Stimulated activated CD4-positive, alpha-beta T cell treated with anti-CD3 and anti-CD28 coated beads, Interleukin-1b, Interleukin-23, amount 100 ng/mL, for 48 hours (primary cell): ENCODE data around the gene CPNE6.
"Not testable (repeated sequence)": the region's sequence is repeated elsewhere in the genome, so short reads cannot be mapped to it uniquely, and the experiment has no call there.

Source experiments
- DNase-seq: peaks from one replicate; pipeline ENCODE4 v3.0.0-alpha.2; 2020

The CPNE6 gene

DNA sequence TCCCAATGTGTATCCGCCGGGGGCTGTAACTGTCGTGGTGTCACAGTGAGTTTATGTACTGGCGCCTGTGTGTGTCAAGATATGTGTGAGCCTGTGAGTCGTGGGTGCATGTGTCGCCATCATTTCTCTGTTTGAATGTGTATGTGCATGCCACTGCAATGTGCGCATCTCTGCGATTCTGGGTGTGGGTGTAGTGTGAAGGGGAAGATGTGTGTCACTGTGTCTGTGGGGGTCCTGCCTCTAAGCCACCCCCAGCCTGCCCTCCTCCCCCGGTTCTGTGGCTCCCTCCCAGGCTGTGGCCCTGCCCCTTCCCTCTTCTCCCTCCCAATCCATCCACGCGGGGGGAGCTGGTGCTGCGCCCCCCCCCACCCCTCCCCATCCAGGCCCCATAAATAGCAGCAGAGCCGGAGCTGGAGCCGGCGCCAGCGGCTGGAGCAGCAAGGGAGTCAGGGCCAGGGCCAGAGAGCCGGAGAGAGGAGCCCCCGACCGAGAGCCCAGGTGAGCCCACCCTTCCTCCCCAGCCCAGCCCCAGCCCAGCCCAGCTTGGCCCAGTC is at the start of gene CPNE6:
CPNE6 (plus strand) TSS at position 419 of the 554 bp plus-strand sequence. CDS start 1,375 bp downstream, outside the sequence.
- peak; percentile 75 for DNase-seq

DNA sequence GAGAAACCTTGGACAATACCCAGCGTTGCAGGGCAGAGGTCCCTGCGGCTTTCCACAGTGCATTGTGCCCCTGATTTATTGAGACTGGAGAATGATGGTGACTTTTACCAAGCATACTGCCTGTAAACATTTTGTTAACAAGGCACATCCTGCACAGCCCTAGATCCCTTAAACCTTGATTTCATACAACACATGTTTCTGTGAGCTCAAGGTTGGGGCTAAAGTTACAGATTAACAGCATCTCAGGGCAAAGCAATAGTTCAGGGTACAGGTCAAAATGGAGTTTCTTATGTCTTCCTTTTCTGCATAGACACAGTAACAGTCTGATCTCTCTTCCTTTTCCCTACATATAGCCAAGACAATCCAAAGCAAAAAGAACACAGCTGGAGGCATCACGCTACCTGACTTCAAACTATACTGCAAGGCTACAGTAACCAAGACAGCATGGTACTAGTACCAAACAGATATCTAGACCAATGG is 46.4 kb upstream of the CPNE6 start:
- not testable (repeated sequence) for DNase-seq

DNA sequence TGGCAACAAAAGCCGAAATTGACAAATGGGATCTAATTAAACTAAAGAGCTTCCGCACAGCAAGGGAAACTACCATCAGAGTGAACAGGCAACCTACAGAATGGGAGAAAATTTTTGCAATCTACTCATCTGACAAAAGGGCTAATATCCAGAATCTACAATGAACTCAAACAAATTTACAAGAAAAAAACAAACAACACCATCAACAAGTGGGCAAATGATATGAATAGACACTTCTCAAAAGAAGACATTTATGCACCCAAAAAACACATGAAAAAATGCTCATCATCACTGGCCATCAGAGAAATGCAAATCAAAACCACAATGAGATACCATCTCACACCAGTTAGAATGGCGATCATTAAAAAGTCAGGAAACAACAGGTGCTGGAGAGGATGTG is 41.7 kb upstream of the CPNE6 start:
- DNase-seq: not testable (repeated sequence)

DNA sequence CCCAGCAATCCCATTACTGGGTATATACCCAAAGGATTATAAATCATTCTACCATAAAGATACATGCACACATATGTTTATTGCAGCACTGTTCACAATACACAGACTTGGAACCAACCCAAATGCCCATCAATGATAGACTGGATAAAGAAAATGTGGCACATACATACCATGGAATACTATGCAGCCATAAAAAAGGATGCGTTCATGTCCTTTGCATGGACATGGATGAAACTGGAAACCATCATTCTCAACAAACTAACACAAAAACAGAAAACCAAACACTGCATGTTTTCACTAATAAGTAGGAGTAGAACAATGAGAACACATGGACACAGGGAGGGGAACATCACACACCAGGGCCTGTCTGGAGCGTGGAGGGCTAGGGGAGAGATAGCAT is 40.0 kb upstream of the CPNE6 start:
- DNase-seq: not testable (repeated sequence)

DNA sequence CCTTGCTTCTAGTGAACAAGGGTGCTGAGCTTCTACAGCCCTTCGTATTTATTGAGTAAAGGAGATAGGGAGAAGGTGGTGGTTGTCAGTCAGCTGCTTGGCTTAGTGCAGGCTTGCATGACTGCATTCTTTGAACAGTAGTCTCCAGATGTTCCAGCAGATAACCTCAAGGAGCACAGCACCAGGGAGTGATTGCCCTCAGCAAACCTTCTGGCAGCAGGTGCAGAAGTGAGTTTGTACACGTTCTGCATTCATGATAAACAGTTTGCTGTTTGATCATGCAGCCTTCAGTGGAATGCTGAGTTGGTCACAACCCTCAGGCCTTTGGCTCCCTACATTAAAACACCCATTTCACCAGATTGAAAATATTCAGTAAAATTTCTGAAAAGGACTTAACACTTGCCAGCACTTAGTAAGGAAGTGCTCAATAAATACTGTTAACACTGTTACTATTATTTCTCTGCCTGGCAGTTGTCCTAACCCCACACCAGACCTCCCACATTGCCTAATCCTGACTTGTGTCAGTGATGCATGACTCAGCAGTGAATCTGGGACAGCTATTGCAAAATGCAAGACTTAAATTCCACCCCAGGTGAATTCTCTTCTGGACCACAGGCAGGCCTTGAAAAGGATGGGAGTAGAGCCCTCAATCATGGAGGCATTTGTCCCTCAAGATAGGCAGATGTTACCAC is 38.5 kb upstream of the CPNE6 start:
- no peak for DNase-seq

DNA sequence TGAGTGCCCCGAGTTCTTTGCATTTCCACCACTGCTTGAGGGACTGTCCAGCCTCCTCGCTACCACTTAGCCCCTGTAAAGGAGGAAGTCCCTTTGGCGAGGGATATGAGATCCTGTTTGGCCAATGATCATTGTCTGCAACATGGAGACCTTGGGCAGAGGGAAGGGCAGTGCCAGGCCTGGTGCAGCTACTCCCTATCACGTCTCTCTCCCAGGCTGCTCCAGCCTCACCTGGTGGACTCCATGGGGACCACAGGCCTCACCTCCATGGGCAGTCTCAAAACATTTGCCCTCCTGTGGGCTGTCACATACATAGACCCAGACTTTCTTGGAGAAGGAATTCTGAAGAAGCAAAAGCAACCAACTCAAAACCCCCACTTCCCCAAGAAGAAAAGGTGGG is 35.6 kb upstream of the CPNE6 start:
- not testable (repeated sequence) for DNase-seq

DNA sequence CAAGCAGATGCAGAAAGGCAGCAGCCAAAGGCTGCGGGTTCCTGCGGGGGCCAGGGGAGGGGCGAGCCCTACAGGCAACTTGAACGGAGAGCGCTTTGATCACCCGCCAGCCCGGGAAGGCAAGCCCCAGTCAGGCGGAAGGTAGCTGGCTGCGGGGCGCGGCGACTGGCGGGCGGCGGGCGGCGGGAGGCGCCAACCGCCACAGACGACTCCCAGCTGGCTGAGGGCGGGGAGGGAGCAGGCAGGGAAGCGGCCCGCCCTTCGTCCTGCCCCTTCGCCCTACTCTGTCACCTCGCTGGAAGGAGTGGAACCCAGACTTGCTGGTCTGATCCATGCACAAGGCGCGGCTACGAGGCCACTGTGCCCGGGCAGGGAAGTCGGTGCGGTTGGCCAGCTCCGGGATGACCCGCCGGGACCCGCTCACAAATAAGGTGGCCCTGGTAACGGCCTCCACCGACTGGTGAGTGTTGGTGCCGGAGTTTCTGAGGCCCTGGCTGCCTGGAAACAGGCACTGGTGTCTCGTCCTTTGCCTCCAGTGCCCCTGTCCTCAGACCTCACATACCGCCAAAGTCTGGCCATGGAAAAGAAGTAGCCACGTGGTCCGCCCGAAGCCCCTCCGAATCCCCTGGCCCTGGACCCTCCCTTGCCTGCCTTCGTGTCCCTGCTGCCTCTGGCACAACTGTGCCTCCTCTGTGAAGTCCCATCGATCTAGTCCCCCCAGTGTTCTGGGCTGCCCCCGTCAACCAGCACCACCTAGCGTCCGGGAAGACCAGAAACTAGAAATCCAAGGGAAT is 35.0 kb upstream of the CPNE6 start:
- peak; percentile 53 for DNase-seq

DNA sequence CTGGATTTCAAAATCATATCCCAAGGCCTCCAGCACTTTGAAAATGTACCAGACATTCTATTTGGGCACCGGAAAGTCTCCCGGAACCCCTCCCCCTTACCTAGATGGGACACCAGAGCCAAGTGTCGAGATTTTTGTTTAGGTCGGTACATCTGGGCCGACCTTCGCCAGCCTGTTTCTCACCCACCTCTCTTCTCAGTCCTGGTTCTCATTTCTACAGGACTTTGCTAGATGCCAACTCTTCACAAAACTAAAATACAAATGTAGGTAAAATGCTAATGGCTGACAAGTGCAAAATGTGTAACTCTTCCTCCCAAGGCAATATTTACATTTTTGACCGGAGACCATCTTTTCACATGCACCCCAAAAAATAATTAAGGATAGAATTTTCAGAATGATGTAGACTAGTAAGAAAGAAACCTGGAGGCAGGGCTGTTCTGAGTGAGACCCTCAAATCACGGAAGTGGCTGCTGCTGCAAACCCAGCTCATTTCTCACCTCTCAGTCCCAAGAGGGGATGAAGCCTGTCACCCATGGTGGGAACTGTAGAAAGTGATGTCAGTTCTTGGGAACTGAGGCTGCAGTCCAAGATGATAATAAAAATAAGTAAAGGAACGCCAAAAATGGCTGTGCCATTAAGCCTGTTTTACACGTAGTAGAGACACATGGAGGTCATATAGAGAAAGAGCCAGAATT is 34.3 kb upstream of the CPNE6 start:
- DNase-seq: not testable (repeated sequence)

DNA sequence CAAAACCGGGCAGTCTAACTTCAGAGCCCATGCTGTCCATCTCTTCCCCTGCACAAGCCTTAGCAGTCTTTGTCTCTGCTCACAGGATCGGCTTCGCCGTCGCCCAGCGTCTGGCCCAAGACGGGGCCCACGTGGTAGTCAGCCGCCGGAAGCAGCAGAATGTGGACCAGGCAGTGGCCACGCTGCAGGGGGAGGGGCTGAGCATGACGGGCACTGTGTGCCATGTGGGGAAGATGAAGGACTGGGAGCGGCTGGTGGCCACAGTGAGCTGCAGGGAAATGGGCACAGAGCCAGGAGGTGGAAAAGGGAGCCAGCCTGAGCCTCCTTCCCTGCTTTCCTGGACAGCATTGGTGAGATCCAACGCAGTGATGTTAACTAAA is 33.7 kb upstream of the CPNE6 start:
- DNase-seq: no peak

DNA sequence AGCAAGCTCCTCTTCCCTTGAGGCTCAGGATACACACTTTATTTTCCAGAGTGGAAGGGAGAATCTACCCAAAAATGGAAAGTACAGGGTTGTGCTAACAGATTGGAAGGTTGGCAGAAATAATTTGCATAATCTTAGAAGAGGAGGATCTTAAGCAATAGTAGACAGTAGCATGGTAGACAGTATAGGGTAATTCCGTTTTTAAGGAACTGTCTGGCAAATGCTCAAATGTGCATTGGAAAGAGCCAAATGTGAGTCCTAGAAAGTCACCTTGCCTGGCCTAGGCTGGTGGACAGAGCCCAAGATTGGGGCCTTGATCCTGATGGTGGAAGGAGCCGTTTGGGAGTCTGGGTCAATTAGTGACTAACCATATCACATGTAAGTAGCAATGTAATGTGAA is 32.7 kb upstream of the CPNE6 start:
- no peak for DNase-seq

DNA sequence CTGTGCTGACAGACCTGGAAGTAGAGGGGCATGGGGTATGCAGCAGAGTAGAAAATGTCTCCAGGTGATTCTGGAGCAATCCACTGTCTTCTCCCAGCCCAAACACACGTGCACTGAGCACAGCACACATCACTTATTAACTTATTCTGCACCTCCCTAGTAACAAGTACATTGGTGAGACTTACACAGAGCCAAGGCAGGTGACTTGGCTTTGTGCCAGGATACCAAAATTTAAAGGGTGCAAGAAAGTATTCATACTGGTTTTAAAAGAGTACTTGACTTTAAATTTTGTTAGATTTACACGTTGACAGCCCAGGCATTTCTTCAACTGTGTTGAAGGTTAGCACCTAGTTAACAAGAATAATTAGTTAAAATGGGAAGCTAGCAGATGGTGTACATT is 30.7 kb upstream of the CPNE6 start:
- DNase-seq: no peak

DNA sequence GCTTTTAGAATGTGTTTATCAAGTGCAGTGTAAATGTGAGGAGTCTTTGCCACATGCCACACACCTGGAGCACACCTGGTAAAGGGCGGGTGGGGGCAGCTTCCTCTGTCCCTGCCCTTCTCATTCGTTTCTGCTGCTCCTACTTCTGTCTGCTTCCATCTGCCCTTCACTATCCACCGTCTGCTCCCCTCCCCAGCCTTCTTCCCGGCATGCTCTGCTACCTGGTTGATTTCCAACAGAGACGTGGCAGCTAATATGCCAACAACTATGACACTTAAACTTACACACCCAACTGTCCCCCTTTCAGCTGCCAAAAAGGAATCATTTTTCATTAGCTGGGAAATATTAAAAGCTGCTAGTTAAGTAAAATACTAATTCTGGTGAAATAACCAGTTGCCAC is 28.6 kb upstream of the CPNE6 start:
- no peak for DNase-seq

DNA sequence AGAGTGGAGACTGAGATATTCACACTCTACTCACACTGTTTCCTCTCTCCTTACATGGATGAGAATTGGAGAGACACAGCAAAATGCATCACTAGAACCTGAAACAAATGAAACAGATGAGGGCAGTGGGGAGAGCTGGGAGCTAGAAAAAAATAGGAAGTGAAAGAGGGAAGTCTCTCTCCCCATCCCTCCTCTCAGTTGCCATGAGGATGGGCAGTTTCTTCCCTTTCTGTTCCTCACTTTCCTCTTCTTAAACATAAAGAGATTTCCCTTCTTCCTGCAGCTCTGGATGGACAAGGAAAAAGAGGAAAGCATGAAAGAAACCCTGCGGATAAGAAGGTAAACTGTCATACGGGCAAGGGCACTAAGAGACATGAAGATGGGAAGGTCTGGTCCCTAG is 22.4 kb upstream of the CPNE6 start:
- DNase-seq: not testable (repeated sequence)

DNA sequence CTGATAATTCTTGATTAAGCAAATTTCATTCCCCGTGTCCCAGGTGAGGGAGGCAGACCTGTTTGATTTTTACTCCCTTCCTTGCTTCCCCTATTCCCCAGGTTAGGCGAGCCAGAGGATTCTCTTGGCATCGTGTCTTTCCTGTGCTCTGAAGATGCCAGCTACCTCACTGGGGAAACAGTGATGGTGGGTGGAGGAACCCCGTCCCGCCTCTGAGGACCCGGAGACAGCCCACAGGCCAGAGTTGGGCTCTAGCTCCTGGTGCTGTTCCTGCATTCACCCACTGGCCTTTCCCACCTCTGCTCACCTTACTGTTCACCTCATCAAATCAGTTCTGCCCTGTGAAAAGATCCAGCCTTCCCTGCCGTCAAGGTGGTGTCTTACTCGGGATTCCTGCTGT is 20.6 kb upstream of the CPNE6 start:
- not testable (repeated sequence) for DNase-seq

DNA sequence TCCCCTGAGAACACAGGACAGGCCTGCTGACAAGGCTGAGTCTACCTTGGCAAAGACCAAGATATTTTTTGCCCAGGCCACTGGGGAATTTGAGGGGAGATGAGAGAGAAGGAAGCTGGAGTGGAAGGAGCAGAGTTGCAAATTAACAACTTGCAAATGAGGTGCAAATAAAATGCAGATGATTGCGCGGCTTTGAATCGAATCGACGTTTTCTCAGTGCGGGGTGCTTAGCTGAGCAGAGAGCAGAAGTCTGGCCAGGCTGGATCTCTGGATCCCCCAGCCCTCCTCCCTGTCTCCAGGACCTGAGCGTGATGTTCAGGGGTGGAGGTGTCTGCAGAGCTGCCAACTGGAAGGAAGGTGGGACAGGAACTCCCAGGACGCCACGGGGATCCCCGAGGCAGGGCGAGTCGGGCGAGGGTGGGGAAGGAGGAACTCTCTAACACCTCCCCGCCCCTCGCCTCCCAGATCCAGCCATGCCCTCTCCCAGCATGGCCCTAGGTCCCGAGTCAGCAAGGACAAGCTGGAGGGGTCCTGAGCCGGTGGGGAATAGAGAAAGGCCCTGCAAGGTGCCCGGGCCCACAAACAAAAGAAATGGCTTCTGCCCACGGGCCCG is 20.1 kb upstream of the CPNE6 start:
- no peak for DNase-seq

DNA sequence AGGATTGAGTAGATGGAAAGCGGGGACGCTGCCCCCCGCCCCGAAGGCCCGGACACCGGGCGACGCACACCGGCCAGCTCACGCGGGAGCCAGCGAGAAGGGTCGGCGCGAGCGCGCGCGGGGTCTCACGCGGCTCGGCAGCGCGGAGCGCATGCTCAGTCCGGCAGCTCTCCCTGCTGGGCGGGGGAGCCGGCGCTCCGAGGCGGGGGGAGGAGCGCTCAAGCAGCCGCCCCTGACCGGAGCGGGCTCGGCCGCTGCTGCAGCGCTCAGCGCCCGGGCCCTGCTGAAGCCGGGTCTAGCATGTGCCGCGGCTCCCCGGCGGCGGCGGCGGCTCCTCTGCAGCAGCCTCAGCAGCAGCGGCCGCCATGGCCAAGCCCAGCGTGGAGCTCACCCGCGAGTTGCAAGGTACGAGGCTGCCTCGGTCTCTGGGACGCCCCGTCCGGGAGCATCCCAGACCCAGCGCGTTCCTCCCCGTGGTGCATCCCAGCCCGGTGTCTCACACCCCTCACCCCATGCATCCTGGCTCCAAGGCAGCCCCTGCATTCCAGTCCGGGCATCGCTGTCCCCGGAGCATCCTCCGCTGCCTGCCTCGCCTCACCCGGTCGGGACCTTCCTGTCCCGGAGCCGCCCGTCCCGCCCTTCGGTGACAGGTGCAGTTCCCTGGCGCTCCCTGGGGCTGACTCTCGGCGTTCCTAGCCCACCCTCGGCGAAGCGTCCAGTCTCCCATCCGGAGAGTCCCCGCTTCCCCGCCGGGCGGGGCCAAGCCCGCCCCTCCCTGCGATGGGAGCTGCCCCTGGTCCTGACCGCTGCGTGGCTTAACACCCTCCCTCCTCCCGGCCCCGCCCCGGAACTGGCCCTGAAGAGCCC is 19.3 kb upstream of the CPNE6 start, which contains the start of gene CARMIL3:
CARMIL3 (plus strand) TSS at position 221 of the 867 bp plus-strand sequence; CDS start at position 366, 145 bp downstream.
- DNase-seq: peak; percentile 40

DNA sequence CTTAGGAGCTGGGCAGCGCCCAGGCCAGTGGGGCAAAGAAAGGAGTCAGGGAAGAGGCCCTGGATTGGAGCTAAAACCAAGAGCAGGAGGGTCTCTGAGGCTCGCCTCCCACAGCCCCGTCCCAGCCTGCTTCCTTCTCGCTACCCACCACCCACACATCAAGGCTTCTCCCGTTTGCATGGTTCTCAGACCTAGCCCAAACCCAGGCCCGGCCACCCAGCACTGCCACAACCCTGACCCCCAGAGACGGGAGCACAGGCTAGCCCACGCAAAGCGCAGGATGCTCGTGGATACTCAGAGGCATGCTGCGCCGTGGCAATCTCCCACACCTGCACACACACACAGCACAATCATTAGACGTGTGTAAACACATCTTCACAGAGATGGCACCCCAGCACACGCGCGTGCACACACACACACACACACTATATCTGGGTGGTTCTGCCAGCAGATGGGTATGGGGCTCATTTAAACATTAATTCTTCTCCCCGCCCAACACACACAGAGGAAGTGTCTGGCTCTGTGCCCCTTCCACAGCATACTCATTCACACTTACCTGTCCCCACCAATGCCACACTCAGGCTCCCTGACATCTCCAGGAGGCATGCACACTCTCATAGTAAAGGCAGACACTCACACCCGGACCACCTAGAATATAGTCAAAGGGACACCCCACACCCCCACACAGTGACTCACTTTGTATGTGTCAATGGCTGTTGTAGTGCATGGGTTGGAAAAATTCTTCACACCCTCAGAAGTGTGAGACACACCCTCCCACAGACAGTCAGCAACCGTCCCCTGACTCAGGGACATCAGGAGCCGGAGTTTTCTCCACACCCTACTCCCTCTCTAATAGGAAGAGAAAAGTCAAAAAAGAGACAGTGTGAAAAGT is 18.5 kb upstream of the CPNE6 start:
- DNase-seq: peak; percentile 69

DNA sequence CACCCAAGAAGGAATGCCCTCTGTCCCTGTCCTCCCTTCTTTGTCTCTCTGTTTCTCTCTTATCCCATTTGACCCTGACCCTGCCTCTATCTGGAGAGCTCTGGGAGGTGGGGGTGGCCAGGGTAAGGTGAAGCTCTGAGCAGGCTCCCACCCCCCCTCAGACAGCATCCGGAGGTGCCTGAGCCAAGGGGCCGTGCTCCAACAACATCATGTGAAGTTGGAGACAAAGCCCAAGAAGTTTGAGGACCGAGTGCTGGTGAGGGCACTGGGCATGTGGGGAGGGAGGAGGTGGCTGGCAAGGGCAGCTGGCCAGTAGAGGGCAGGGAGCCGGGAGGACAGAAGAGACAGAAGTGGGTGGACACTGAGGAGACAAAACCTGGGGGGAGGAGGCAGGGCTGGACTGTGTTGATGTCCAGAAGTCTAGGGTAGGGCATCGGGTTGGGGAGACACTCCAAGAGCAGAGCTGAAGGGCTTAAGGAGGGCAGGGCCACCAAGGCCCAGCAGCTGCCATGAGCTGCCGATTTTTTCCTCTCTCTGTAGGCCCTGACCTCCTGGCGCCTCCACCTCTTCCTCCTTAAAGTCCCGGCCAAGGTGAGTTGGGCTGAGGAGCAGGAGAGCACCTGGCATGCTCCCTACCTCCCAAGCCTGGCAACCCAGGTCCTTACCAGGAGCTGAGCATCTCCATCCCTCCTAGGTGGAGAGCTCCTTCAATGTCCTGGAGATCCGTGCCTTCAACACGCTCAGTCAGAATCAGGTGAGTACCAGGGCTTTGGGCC is 17.6 kb upstream of the CPNE6 start:
- no peak for DNase-seq

DNA sequence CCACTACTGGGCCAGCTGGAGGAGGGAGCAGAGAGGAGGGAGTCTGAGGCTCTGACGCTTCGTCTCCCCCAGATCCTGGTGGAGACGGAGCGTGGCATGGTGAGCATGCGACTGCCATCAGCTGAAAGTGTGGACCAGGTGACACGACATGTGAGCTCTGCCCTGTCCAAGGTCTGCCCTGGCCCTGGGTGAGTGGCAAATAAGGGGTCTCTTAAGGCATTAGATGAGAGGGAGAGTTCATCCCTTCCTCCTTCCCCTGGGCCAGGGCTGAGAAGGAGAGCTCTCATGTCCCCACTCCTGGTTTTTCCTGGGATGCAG is 17.1 kb upstream of the CPNE6 start:
- no peak for DNase-seq

DNA sequence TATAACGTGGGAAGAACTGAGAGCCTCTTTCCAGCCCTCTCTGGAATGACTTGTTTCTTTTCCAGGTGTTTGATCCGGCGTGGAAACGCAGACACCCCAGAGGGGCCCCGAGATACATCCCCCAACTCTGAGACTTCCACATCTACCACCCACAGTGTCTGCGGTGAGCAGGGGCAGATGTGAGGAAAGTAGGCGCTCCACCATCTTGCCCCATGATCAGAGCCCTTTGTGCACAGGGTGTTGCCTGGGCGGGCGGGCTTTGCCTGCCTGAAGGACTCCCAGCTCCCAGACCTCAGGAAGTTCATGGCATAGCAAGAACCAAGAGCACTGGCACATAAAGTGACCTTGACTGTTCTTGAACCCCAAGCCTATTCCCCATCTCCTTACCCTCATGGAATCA is 16.7 kb upstream of the CPNE6 start:
- no peak for DNase-seq
